CD4-positive, alpha-beta T cell treated with Interferon gamma for 1 hour (primary cell): ENCODE measurements around the gene GRPEL2.

ENCODE experiments used
- DNase-seq: peaks from one replicate; pipeline ENCODE4 v3.0.0-alpha.2; 2020

GRPEL2 gene

GRCh38 chr5:149345147-149345891, at the start of gene GRPEL2:
Gene GRPEL2, plus strand, starts transcription at chr5:149345499. Its CDS starts 41 bp downstream, at chr5:149345540.
- peak; percentile 90 for DNase-seq

- DNase-seq = no peak
These were observed 47.8 kb upstream of the GRPEL2 start for GRCh38 chr5:149297340-149298025.

DNA sequence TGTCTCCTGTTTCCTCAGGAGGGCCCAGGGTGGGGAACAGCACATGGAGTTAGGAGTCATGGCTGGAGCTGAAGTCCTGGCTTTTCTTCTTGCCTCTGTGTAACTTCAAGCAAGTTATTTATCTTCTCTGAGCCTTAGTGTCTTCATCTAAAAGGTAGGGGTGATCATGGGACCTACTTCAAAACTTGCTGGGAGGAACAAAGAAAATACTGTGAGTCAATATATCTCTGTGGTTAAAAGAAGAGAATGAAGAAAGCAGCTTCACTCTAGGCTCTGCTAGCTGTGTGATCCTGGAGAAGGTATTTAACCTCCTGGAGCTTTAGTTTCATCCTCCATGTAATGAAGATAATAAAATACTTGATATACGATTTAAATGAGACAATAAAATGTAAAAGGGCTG, 47.1 kb upstream of the GRPEL2 start:
- no peak for DNase-seq

DNA sequence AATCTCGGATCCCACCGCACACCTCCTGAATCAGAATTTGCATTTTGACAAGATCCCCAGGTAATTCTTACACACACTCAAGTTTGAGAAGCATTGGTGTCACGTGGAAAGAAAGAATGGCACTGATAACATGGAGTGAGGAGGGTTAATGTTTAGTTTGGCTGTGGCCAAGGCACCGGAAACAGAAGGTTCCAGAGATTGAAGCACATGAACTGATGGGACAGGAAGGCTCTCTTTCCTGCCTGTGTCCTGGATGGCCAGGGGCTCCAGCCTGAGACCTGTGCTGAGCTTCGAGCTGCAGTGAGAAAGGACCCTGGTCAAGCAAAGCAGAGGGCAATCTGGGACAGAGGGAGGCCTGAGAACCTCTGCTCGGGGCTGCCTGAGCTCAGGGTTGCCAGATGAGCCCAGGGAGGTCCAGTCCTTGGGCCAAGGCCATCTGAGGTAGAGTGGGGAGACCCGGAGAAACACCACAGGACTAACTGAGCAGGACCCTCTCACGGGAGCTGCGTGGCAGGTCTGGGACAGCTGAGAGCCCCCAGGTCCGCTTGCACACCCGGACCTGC, 46.4 kb upstream of the GRPEL2 start:
- no peak for DNase-seq

DNA sequence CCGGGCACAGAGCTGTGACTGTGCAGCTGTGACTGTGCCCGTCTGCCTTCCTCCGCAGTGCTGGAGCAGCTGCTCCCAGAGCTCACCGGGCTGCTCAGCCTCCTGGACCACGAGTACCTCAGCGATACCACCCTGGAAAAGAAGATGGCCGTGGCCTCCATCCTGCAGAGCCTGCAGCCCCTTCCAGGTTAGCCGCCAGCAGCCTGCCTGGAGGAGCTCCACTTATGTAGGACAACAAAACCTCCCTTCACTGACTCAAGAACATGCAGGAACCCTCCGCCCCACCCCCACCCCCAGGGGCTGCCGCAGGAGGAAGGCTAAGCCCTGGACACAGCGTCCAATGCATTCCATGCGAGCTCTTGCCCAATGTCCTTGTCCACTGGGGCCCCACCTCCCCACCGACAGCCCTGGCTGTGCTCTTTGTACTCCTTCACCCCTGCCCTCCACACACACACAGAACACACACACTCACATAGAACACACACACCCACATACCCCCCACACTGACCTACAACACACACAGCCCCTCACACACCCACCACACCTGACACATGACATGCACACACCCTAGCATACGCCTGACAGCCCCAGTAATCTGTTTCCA, 45.7 kb upstream of the GRPEL2 start:
- DNase-seq = no peak

DNA sequence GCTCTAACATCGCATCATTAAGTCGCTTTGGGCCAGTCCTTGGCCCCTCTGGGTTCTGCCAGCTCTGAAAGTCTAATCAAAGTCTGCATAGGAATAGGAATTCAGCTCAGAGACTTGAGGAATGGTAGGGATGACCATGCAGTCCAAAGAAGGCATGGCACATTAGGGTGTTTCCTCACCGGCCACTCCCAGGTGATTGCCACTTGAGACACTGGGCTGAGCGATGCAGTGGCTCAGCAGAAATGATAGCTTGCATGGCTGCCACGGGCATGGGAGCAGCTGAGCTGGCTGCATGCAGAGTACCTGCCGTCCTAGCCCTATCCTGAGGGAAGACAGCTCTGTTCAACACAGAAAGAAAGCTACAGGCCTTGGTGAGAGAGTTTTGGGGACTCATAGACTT, 44.9 kb upstream of the GRPEL2 start:
- no peak for DNase-seq

DNA sequence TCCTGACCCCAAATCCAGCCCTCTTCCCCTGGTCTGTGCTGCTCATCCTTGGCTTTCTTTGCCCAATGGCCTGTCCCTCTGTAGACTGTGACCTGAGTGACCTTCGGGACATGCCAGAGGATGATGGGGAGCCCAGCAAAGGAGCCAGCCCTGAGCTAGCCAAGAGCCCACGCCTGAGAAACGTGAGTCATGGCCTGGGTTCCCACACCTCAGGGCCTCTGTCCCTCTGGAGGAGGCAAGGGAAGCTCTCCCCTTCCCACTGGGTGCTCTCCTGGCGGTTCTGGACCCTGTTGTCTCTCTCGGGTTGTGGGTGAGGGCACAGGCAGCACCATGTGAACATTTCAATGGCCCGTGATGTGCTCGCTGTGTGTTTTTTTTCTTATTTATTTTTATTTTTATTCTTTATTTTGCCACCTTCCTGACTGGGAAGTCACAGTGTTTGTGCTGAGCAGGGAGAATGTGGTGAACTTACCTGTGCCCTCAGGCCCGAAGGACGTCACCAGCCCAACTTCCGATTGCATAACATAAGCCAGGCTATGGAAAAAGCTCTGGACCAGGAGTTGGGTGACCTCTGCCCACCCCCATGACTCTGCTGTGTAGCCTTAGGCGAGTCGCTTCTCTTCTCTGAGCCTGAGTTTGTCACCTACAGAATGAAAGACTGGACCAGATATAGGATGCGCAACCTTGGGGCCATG, 44.1 kb upstream of the GRPEL2 start:
- no peak for DNase-seq

GRCh38 chr5:149301744-149302380, 43.4 kb upstream of the GRPEL2 start:
- no peak for DNase-seq

DNA sequence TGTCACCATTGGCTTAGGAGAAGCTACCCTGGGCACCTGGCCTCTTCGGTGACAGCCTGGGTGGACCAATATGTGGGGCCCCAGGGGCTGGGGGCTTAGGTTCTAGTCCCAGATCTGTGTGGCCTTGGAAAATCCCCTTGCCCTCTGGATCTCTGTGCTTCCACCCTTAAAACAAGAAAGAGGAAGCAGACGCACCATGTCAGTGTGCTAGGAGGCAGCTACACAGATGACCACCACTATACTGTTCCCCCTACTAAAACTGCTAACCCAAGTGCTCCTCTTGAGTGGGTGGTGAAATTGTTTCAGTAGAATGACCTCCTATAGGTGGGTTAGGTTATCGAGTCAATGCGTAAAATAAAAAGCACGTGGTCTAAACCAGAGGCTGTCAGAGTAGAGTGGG, 42.7 kb upstream of the GRPEL2 start:
- DNase-seq = no peak

- no peak for DNase-seq
These were observed 42.1 kb upstream of the GRPEL2 start for GRCh38 chr5:149303210-149303609.

DNA sequence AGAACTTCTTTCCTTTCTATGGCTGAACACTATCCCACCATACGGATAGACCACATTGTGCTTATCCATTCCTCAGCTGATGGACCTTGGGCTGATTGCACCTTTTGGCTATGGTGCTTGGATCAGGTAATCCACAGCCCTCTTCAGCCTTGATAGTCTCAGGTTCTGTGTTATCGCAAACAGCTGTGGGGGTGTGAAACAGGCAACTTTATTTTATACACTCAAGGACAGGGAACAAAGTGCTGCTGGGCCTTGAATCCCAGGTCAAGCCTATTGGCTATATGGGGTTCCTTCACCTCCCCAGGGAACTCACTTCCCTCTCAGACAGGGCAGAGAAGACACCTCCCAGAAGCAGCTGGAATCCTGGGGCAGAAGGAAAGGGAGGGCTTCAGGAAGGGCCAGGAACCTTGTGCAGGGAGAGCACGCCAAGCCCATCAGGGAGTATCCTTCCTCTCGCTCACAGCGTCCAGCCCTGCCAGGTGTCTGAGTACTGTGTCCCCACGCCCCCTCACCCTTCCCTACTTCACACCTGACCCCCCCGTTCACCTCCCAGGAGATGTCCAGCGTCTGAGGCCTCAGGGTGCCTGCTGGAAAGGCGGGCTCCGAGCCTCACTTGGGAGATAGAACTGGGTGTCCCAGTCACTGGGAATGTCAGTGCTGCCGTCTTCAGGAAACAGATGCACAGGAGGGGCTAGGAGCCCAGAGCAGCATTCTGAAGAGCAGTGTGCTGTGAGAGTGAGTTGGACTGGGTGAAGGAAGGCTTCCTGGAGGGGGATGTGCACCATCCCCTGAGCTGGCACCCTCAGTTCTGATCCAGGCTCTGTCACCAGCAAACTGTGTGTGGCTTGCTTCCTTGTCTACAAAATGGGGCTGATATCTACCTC, 40.9 kb upstream of the GRPEL2 start:
- no peak for DNase-seq

DNA sequence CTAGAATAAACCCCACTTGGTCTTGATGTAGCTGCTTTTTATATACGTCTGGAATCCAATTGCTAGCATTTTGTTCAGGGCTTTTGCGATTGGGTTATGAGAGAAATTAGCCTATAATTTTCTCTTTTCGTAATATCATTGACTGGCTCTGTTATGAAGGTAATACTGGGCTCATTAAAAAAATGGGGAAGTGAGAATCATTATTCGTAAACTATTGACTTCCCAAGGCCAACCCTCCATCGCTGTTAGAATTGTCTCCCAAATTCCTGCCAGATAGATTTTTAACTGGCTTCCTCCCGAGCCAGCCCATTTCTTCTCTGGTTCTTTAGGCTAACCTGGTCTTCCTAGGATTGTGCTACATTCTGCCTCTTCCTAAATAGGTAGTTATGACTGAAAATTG, 35.9 kb upstream of the GRPEL2 start:
- no peak for DNase-seq

DNA sequence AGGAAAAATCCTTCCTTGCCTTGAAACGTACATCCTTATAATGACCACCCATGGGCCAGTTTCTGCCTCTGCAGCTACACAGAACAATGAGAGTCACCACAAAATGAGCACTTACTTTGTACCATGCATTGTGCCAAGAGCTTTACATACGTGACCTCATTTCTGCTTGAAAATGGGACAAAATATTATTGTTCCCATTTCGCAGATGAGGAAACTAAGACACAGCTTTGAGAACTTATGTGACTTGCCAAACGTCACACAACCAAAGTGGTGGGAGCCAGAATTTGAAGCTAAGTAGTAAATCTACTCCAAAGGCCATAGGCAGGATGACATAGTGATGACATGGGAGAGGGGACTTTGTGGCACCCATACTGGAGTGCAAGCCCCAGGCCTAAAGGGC, 34.8 kb upstream of the GRPEL2 start:
- no peak for DNase-seq

- DNase-seq = no peak
These were observed 34.2 kb upstream of the GRPEL2 start for GRCh38 chr5:149310947-149311658.

- no peak for DNase-seq
These were observed 32.0 kb upstream of the GRPEL2 start for GRCh38 chr5:149313151-149313841.

- DNase-seq = no peak
These were observed 30.7 kb upstream of the GRPEL2 start for GRCh38 chr5:149314571-149315111.

- DNase-seq = no peak
These were observed 29.5 kb upstream of the GRPEL2 start for GRCh38 chr5:149315753-149316152.

GRCh38 chr5:149317281-149318048, 27.8 kb upstream of the GRPEL2 start:
- DNase-seq = peak; percentile 26

- DNase-seq = no peak
These were observed 26.1 kb upstream of the GRPEL2 start for GRCh38 chr5:149319174-149319573.
